BLaER1 treated with 17β-estradiol and CSF1 and Interleukin-3, amounts not matched to agents 10 nM and 100 nM (cell line): ENCODE measurements around the gene CRP.

Experiments
- H3K27ac ChIP-seq, 11 experiments: shearing (Covaris generic); formaldehyde crosslinking; 2 replicates each; pipeline ENCODE4 v1.8.1; 2022
- H3K27me3 ChIP-seq, 11 experiments: shearing (Covaris generic); formaldehyde crosslinking; 2 replicates each; pipeline ENCODE4 v1.8.1; 2022
- H3K36me3 ChIP-seq, 11 experiments: shearing (Covaris generic); formaldehyde crosslinking; 2 replicates each; pipeline ENCODE4 v1.8.1; 2022
- H3K4me1 ChIP-seq, 10 experiments: shearing (Covaris generic); formaldehyde crosslinking; 2 replicates each; pipeline ENCODE4 v1.8.1; 2022
- H3K4me2 ChIP-seq, 11 experiments: shearing (Covaris generic); formaldehyde crosslinking; 2 replicates each; pipeline ENCODE4 v1.8.1; 2022
- H3K4me3 ChIP-seq, 10 experiments: shearing (Covaris generic); formaldehyde crosslinking; 2 replicates each; pipeline ENCODE4 v1.8.1; 2022
- H3K9ac ChIP-seq, 11 experiments: shearing (Covaris generic); formaldehyde crosslinking; 2 replicates each; pipeline ENCODE4 v1.8.1; 2022
- H3K9me3 ChIP-seq, 11 experiments: shearing (Covaris generic); formaldehyde crosslinking; replicated peaks in 1 of 11; 2 replicates each; pipeline ENCODE4 v1.8.1; 2022
- H4K20me1 ChIP-seq, 11 experiments: shearing (Covaris generic); formaldehyde crosslinking; 2 replicates each; pipeline ENCODE4 v1.8.1; 2022
- Cebpa-rat ChIP-seq, 11 experiments: shearing (Covaris generic); IDR thresholded peaks; 2 replicates each; pipeline ENCODE4 v1.8.1; 2022

The CRP gene

DNA sequence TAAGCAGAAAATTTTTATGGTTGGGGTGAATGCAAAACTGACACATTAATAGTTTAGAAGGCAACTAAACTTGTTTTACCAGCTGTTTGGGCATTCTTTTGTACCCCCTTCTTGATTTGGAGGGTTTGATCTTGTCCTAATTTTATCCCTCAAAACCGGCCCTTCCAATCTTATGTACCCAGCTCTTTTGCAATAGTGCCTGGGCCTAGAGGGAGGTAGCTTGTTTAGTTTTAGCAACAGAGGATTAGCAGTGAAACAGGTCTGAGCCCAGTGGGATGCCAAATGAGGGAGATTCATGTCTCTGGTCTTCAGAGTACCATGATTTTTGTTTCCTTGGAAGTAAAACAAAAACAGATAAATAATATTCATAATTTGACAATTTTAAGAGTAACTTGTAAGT lies 45.1 kb downstream of the CRP start:
- peaks cover 7 to 25% (median 8%) of the 10 kb centered on the region in 11 experiments; a peak in 21 of 22 replicates for H3K9me3 ChIP-seq

DNA sequence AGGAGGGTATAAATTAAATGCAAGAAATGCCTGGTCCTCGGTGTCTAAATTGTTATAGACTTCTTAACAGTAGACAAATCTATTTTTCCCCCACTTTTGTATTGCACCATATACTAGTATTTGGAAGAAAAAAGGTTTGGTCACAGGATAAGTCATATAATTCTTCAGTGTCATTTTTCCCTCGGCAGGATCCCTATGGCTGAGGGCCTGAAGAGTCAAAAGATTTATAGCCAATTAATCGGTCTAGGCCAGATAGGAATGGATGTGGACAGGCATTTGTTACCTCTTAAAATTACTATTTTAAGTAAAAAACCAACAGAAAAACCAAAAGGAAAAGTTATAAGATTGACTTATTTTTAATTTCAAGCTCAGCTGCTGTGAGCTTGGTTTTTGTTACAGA lies 45.6 kb downstream of the CRP start:
- H3K27me3 ChIP-seq: no peaks in the 10 kb centered on the region
- H3K27ac ChIP-seq: no peak overlapping the region
- H3K4me3 ChIP-seq: no peak overlapping the region
- H3K36me3 ChIP-seq: no peaks in the 10 kb centered on the region
- no peak overlapping the region for H3K9ac ChIP-seq
- peaks cover 0 to 19% (median 5%) of the 10 kb centered on the region in 10 experiments; a peak in 12 of 20 replicates for H3K4me1 ChIP-seq
- H3K4me2 ChIP-seq: no peak overlapping the region
- no peak for TF ChIP-seq Cebpa-rat (IDR thresholded peaks at IDR 0.05)
- peaks cover 8 to 30% (median 13%) of the 10 kb centered on the region in 11 experiments; a peak in 21 of 22 replicates for H3K9me3 ChIP-seq
- no peaks in the 10 kb centered on the region for H4K20me1 ChIP-seq

More for the DNA sequence above, 45.1 kb downstream of the CRP start:
- no peak overlapping the region for H3K9ac ChIP-seq
- no peak overlapping the region for H3K27ac ChIP-seq
- H3K4me1 ChIP-seq: peaks cover 0 to 13% (median 3%) of the 10 kb centered on the region in 10 experiments; a peak in 10 of 20 replicates
- no peaks in the 10 kb centered on the region for H3K36me3 ChIP-seq
- no peak overlapping the region for H3K4me2 ChIP-seq
- H3K27me3 ChIP-seq: no peaks in the 10 kb centered on the region
- H4K20me1 ChIP-seq: no peaks in the 10 kb centered on the region
- TF ChIP-seq Cebpa-rat (IDR thresholded peaks at IDR 0.05): no peak
- no peak overlapping the region for H3K4me3 ChIP-seq

DNA sequence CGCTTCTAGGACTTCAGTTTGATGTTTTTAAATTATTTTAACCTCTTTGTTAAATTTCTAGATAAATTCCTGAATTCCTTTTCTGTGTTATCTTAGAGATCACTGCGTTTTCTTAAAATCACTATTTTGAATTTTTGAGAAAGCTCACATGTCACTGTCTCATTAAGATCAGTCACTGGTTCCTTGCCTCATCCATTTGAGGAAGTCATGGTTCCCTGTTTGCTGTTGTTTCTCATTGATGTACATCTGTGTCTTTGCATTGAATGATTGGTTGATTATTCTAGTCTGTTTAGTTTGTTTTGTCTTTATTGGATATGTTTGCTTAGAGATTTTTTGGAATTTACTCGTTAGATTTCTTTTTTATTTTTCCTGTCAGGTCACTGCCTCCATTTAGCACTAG lies 50.1 kb downstream of the CRP start:
- H3K27me3 ChIP-seq: no peaks in the 10 kb centered on the region
- H3K36me3 ChIP-seq: no peaks in the 10 kb centered on the region
- H3K4me3 ChIP-seq: peak overlapping the region in 2 of 10 experiments; percentile 15 to 28; a peak in 2 of 20 replicates
- peak overlapping the region in 4 of 11 experiments; percentile 39 to 89 (median 70); a peak in 8 of 22 replicates for H3K9ac ChIP-seq
- H3K27ac ChIP-seq: peak overlapping the region in 9 of 11 experiments; percentile 53 to 100 (median 83); a peak in 18 of 22 replicates
- H4K20me1 ChIP-seq: no peaks in the 10 kb centered on the region
- peak overlapping the region in 7 of 11 experiments; percentile 21 to 77 (median 46); a peak in 12 of 22 replicates for H3K4me2 ChIP-seq
- H3K4me1 ChIP-seq: peaks cover 0 to 43% (median 14%) of the 10 kb centered on the region in 10 experiments; a peak in 14 of 20 replicates
- no peak for TF ChIP-seq Cebpa-rat (IDR thresholded peaks at IDR 0.05)
- H3K9me3 ChIP-seq: peaks cover 8 to 64% (median 23%) of the 10 kb centered on the region in 11 experiments; a peak in 21 of 22 replicates

DNA sequence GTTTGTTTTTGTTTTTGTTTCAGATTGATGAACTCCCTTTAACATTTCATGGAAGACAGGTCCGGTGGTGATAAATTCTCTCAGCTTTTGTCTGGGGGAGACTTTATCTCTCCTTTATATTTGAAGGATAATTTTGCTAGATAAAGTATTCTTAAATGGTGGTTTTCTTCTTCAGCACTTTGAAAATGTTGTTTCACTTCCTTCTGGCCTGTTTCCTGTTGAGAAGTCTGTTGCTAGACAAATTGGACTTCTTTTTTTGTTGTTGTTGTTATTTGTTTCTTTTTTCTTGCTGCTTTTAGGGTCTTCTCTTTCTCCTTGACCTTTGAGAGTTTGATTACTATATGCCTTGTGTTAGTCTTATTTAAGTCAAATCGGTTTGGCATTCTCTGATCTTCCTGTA lies 50.8 kb downstream of the CRP start:
- H3K27me3 ChIP-seq: no peaks in the 10 kb centered on the region
- H3K4me2 ChIP-seq: peak overlapping the region in 8 of 11 experiments; percentile 9 to 77 (median 50); a peak in 14 of 22 replicates
- no peaks in the 10 kb centered on the region for H3K36me3 ChIP-seq
- H3K27ac ChIP-seq: peak overlapping the region in 9 of 11 experiments; percentile 53 to 100 (median 83); a peak in 19 of 22 replicates
- peak overlapping the region in 6 of 11 experiments; percentile 31 to 89 (median 50); a peak in 11 of 22 replicates for H3K9ac ChIP-seq
- H3K4me1 ChIP-seq: peaks cover 0 to 43% (median 14%) of the 10 kb centered on the region in 10 experiments; a peak in 14 of 20 replicates
- peaks cover 8 to 64% (median 23%) of the 10 kb centered on the region in 11 experiments; a peak in 21 of 22 replicates for H3K9me3 ChIP-seq
- no peaks in the 10 kb centered on the region for H4K20me1 ChIP-seq
- no peak overlapping the region; a peak in 3 of 20 replicates for H3K4me3 ChIP-seq
- TF ChIP-seq Cebpa-rat (IDR thresholded peaks at IDR 0.05): no peak
